GM12878 (cell line): ENCODE measurements around the gene TMUB1. TPM values are rescaled to one million over a fixed set of nuclear protein-coding genes. Genes with fewer than 3 reads are reported as not detected.

Experiments used
- BHLHE40 ChIP-seq, 2 experiments: fragments of 450-650 bp in 1 of 2; IDR thresholded peaks; 2 replicates each; pipeline ENCODE4 v1.6.1; 2011 to 2017; ENCODE audit warnings: low read depth in 2 of 2, borderline replicate concordance in 1 of 2, improper control_type of control experiment in 1 of 2, low read length in 1 of 2, mild to moderate bottlenecking in 1 of 2
- CHD1 ChIP-seq: IDR thresholded peaks from 2 replicates; pipeline ENCODE4 v1.6.1; 2012; ENCODE audit warnings: low read depth, low read length, improper control_type of control experiment
- EGR1 ChIP-seq, 2 experiments: IDR thresholded peaks; 1 replicate in 1 of 2; 2 replicates in 1 of 2; pipeline ENCODE4 v1.6.1; 2011 to 2012; ENCODE audit warnings: low read depth in 2 of 2, low read length in 2 of 2, borderline replicate concordance in 1 of 2, mild to moderate bottlenecking in 1 of 2, moderate library complexity in 1 of 2
- EZH2 ChIP-seq: IDR thresholded peaks from 2 replicates; pipeline ENCODE4 v1.6.1; 2012; ENCODE audit warnings: low read depth, mild to moderate bottlenecking, control low read depth, inconsistent platforms, low read length, borderline replicate concordance; ENCODE audit not compliant: control insufficient read depth
- HCFC1 ChIP-seq: fragments of 150-350 bp; IDR thresholded peaks from 2 replicates; pipeline ENCODE4 v1.6.1; 2014; ENCODE audit warnings: low read length
- MXI1 ChIP-seq: fragments of 150-350 bp; IDR thresholded peaks from 2 replicates; pipeline ENCODE4 v1.6.1; 2011; ENCODE audit warnings: low read depth, mild to moderate bottlenecking, inconsistent platforms, low read length, improper control_type of control experiment
- NBN ChIP-seq: fragments of 450-650 bp; IDR thresholded peaks from 2 replicates; pipeline ENCODE4 v1.6.1; 2016
- NRF1 ChIP-seq: conservative IDR thresholded peaks from 2 replicates; pipeline ENCODE4 v1.6.1; 2011; ENCODE audit warnings: mild to moderate bottlenecking, low read depth, low read length, improper control_type of control experiment
- PAX5 ChIP-seq: IDR thresholded peaks from 2 replicates; pipeline ENCODE4 v1.6.1; 2011; ENCODE audit warnings: low read depth, low read length, borderline replicate concordance
- SMAD1 ChIP-seq: fragments of 450-650 bp; IDR thresholded peaks from 2 replicates; pipeline ENCODE4 v1.6.1; 2018; ENCODE audit warnings: mild to moderate bottlenecking, low read depth; ENCODE audit not compliant: partially characterized antibody
- SUZ12 ChIP-seq: fragments of 200-600 bp; sonication (generic); IDR thresholded peaks from one replicate; pipeline ENCODE4 v1.6.1; 2018; ENCODE audit warnings: antibody characterized with exemption, mild to moderate bottlenecking; ENCODE audit not compliant: unreplicated experiment
- USF2 ChIP-seq: IDR thresholded peaks from 2 replicates; pipeline ENCODE4 v1.6.1; 2011; ENCODE audit warnings: low read depth, low read length, improper control_type of control experiment, borderline replicate concordance
- ZZZ3 ChIP-seq: IDR thresholded peaks from 2 replicates; pipeline ENCODE4 v1.6.1; 2011; ENCODE audit warnings: low read depth; ENCODE audit not compliant: control insufficient read depth, insufficient read length
- polyA plus RNA-seq, 11 experiments: library from polyadenylated mRNA; depleted of rRNA in 4 of 11; unstranded in 6 of 11; stranded (reverse) in 5 of 11; fragments of >200 nt; fragmentation: Nextera tagmentation in 4 of 11; fragmentation: Illumina TruSeq in 1 of 11; extraction: Ambion mirVana in 4 of 11; extraction: Trizol in 1 of 11; gene quantifications; 1 replicate in 1 of 11; 2 replicates in 10 of 11; pipeline versions ENCODE4 v1.2.1 to v1.2.3, GENCODE V29; 2011 to 2016; ENCODE audit warnings: inconsistent platforms in 2 of 11, missing spikeins in 2 of 11, low read depth in 1 of 11
- total RNA-seq, 4 experiments: library from RNA; depleted of rRNA in 3 of 4; stranded (reverse); fragments of >200 nt in 3 of 4; fragmentation: Illumina TruSeq in 1 of 4; extraction: Trizol in 1 of 4; gene quantifications; 2 replicates each; pipeline versions ENCODE4 v1.2.1 to v1.2.3, GENCODE V29; 2013 to 2021
- TF ChIP-seq, protein P1 (sequence below): IDR thresholded peaks from 2 replicates; pipeline ENCODE4 v1.6.1; 2012; ENCODE audit warnings: improper control_type of control experiment, low read depth, low read length; ENCODE audit not compliant: insufficient replicate concordance
- TF ChIP-seq, protein P2 (sequence below): IDR thresholded peaks from 2 replicates; pipeline ENCODE4 v1.6.1; 2011; ENCODE audit warnings: low read depth, mild to moderate bottlenecking, low read length, moderate library complexity, borderline replicate concordance; ENCODE audit errors: extremely low read depth
- TF ChIP-seq, protein P3 (sequence below): fragments of 450-650 bp; formaldehyde crosslinking; IDR thresholded peaks from 2 replicates; pipeline ENCODE4 v1.4.0; 2022; ENCODE audit warnings: mild to moderate bottlenecking, moderate library complexity
- TF ChIP-seq, protein P4 (sequence below): fragments of 450-650 bp; IDR thresholded peaks from 2 replicates; pipeline ENCODE4 v1.6.1; 2017; ENCODE audit warnings: low read depth, mild to moderate bottlenecking, moderate library complexity

Gene TMUB1
- total and polyA plus RNA-seq, 10 of the 15 experiments (the other 5 are each of a cell fraction or from before 2014, with no cell fraction given): 0.27 to 79.5 (median 41.3) TPM; not detected in 1

DNA sequence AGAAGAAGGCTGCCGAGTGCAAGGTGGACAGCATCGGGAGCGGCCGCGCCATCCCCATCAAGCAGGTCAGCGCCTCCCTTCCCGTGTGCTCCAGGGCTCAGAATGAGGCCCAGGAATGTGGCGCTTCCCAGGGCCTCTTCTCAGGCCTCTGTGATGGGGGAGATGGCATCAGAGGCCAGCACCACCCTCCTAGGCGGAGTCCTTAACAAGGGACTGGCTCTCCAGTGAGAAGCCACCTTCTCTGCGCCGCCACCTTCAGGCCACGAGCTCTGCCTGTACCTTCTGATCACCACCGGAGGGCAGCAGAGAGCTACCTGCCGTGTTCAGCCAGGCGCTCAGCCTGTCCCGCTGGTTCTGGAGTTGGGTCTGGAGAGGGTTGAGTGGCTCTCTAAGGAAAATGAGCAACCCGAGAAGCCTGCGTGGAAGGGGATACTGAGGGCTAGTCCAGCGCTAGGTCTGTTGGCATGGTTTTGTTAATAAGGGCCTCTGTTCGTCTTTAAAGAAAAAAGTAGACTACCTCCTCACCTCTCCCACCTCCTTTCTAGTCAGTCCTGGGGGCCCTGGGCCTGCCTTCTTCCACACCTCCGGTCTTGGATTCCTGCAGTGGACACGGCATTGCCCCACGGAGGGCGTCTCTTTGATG lies 40.6 kb upstream of the TMUB1 start (continued):
- TF ChIP-seq, protein P1, sequence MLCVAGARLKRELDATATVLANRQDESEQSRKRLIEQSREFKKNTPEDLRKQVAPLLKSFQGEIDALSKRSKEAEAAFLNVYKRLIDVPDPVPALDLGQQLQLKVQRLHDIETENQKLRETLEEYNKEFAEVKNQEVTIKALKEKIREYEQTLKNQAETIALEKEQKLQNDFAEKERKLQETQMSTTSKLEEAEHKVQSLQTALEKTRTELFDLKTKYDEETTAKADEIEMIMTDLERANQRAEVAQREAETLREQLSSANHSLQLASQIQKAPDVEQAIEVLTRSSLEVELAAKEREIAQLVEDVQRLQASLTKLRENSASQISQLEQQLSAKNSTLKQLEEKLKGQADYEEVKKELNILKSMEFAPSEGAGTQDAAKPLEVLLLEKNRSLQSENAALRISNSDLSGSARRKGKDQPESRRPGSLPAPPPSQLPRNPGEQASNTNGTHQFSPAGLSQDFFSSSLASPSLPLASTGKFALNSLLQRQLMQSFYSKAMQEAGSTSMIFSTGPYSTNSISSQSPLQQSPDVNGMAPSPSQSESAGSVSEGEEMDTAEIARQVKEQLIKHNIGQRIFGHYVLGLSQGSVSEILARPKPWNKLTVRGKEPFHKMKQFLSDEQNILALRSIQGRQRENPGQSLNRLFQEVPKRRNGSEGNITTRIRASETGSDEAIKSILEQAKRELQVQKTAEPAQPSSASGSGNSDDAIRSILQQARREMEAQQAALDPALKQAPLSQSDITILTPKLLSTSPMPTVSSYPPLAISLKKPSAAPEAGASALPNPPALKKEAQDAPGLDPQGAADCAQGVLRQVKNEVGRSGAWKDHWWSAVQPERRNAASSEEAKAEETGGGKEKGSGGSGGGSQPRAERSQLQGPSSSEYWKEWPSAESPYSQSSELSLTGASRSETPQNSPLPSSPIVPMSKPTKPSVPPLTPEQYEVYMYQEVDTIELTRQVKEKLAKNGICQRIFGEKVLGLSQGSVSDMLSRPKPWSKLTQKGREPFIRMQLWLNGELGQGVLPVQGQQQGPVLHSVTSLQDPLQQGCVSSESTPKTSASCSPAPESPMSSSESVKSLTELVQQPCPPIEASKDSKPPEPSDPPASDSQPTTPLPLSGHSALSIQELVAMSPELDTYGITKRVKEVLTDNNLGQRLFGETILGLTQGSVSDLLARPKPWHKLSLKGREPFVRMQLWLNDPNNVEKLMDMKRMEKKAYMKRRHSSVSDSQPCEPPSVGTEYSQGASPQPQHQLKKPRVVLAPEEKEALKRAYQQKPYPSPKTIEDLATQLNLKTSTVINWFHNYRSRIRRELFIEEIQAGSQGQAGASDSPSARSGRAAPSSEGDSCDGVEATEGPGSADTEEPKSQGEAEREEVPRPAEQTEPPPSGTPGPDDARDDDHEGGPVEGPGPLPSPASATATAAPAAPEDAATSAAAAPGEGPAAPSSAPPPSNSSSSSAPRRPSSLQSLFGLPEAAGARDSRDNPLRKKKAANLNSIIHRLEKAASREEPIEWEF: no peak
- TF ChIP-seq NBN: no peak
- TF ChIP-seq MXI1: no peak
- TF ChIP-seq EGR1 (IDR thresholded peaks at IDR 0.05; ENCODE audit: borderline replicate concordance in 1 of 2, low read depth in 2 of 2, low read length in 2 of 2): no peak
- TF ChIP-seq SMAD1: no peak
- TF ChIP-seq EZH2: no peak
- TF ChIP-seq, protein P2, sequence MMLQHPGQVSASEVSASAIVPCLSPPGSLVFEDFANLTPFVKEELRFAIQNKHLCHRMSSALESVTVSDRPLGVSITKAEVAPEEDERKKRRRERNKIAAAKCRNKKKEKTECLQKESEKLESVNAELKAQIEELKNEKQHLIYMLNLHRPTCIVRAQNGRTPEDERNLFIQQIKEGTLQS: no peak
- no peak for TF ChIP-seq NRF1
- TF ChIP-seq PAX5: peak; percentile 69; the same call in 1 of the 2 replicates
- TF ChIP-seq HCFC1: no peak
- TF ChIP-seq, protein P3, sequence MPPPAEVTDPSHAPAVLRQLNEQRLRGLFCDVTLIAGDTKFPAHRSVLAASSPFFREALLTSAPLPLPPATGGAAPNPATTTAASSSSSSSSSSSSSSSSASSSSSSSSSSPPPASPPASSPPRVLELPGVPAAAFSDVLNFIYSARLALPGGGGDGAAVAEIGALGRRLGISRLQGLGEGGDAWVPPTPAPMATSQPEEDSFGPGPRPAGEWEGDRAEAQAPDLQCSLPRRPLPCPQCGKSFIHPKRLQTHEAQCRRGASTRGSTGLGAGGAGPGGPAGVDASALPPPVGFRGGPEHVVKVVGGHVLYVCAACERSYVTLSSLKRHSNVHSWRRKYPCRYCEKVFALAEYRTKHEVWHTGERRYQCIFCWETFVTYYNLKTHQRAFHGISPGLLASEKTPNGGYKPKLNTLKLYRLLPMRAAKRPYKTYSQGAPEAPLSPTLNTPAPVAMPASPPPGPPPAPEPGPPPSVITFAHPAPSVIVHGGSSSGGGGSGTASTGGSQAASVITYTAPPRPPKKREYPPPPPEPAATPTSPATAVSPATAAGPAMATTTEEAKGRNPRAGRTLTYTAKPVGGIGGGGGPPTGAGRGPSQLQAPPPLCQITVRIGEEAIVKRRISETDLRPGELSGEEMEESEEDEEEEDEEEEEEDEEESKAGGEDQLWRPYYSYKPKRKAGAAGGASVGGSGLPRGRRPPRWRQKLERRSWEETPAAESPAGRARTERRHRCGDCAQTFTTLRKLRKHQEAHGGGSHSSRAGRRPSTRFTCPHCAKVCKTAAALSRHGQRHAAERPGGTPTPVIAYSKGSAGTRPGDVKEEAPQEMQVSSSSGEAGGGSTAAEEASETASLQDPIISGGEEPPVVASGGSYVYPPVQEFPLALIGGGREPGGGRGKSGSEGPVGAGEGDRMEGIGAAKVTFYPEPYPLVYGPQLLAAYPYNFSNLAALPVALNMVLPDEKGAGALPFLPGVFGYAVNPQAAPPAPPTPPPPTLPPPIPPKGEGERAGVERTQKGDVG (CRISPR knock-in tag): no peak
- TF ChIP-seq BHLHE40 (IDR thresholded peaks at IDR 0.05; ENCODE audit: borderline replicate concordance in 1 of 2, low read depth in 2 of 2, low read length in 1 of 2): peak in 1 of 2 experiments; percentile 29; a peak in 1 of 4 replicates
- TF ChIP-seq CHD1: no peak
- TF ChIP-seq SUZ12: no peak
- TF ChIP-seq USF2: no peak
- TF ChIP-seq ZZZ3: no peak
- TF ChIP-seq, protein P4, sequence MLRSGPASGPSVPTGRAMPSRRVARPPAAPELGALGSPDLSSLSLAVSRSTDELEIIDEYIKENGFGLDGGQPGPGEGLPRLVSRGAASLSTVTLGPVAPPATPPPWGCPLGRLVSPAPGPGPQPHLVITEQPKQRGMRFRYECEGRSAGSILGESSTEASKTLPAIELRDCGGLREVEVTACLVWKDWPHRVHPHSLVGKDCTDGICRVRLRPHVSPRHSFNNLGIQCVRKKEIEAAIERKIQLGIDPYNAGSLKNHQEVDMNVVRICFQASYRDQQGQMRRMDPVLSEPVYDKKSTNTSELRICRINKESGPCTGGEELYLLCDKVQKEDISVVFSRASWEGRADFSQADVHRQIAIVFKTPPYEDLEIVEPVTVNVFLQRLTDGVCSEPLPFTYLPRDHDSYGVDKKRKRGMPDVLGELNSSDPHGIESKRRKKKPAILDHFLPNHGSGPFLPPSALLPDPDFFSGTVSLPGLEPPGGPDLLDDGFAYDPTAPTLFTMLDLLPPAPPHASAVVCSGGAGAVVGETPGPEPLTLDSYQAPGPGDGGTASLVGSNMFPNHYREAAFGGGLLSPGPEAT: no peak
